ENCODE measurements around the gene PIP5K1A.

Gene PIP5K1A

GRCh38 chr1:151289080-151289935, 91.0 kb downstream of the PIP5K1A start:
- no peak for DNase-seq (ENCODE audit: low read depth)

DNA sequence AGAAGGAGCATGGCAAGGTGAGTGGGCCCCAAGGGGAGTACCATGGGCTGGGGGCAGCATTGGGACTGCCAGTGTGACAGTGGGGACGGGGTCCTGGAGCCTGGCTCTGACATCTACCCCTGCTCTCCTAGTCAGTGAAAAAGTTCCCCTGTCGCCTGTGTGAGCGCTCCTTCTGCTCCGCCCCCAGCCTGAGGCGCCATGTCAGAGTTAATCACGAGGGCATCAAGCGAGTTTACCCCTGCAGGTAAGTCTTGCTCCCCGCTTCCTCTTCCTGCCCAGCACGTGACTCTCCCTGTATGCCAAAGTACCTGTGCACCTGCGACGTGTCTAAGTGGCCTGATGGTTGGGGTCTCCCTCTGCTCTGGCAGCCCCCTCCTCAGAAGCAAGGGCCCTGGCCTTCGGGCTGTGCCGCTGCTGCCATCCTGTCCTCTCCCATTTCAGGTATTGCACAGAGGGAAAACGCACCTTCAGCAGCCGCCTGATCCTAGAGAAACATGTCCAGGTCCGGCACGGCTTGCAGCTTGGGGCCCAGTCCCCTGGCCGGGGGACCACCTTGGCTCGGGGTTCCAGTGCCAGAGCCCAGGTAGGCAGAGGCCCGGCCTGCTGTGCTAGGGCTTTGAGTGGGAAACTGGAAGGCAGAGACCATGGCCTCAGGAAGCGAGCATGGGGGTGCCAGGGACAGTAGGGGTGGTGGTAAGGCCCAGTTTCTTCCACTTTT, 91.8 kb downstream of the PIP5K1A start:
- DNase-seq (ENCODE audit: low read depth) = no peak

DNA sequence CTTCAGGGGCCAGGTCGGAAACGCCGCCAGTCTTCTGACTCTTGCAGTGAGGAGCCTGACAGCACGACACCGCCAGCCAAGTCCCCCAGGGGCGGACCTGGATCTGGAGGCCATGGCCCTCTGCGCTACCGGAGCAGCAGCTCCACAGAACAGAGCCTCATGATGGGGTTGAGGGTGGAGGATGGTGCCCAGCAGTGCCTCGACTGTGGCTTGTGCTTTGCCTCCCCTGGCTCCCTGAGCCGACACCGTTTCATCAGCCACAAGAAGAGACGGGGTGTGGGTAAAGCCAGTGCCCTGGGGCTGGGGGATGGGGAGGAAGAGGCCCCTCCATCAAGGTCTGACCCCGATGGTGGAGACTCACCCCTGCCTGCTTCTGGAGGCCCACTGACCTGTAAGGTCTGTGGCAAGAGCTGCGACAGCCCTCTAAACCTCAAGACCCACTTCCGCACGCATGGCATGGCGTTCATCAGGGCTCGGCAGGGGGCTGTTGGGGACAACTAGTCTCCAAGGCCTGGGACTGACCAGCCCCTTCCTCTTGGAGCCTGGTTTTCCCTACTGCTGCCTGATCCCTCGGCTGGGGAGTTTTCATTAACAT, 92.5 kb downstream of the PIP5K1A start:
- DNase-seq (ENCODE audit: low read depth) = no peak

- DNase-seq (ENCODE audit: low read depth) = no peak
These were observed 94.1 kb downstream of the PIP5K1A start for GRCh38 chr1:151292207-151293030.

DNA sequence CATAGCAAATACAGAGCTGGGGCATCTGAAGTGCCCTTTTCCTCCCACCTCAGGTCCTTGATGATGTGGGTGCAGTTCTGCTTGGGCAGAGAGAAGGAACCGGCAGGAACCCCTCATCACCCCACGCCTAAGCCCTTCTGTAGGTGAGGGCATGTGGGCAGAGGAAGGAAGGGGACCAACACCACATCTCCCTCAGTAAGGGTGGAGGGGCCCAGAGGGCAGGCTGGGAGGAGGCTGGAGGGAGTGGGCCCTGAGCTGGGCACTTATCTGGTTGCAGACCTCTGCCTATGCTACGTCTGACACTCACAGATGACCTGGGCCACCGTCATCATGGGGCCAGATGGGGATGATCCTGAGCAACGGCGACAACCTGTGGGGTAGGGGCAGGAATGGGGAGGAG, 94.7 kb downstream of the PIP5K1A start:
- no peak for DNase-seq (ENCODE audit: low read depth)

GRCh38 chr1:151294742-151295462, 96.5 kb downstream of the PIP5K1A start:
- no peak for DNase-seq (ENCODE audit: low read depth)
